Stomach (tissue), 9 donors: Measurements from ENCODE around the gene CD44. TPM values are rescaled to one million over a fixed set of nuclear protein-coding genes. Genes with fewer than 3 reads are reported as not detected.

Experiments
- DNase-seq, 2 donors: peaks; one replicate each; pipeline versions ENCODE4 v3.0.0 to v3.0.0-alpha.2; 2013 to 2019
- H3K27ac ChIP-seq, 5 donors: fragments of 200-600 bp in 4 of 5; sonication (generic) in 4 of 5; one replicate each; pipeline ENCODE4 v1.5.1; 2013 to 2019; ENCODE audit warnings: mild to moderate bottlenecking in 1 of 5, moderate library complexity in 1 of 5
- H3K27me3 ChIP-seq, 3 donors: fragments of 200-600 bp; sonication (generic); one replicate each; pipeline ENCODE4 v1.5.1; 2017 to 2019; ENCODE audit warnings: mixed run types in 1 of 3
- H3K36me3 ChIP-seq, 4 donors: fragments of 200-600 bp; sonication (generic); 1 replicate in 3 of 4; 2 replicates in 1 of 4; pipeline ENCODE4 v1.5.1; 2016 to 2019
- H3K4me1 ChIP-seq, 4 donors: fragments of 200-600 bp; sonication (generic); one replicate each; pipeline ENCODE4 v1.5.1; 2016 to 2019
- H3K4me3 ChIP-seq, 4 donors: fragments of 200-600 bp; sonication (generic) in 3 of 4; one replicate each; pipeline ENCODE4 v1.5.1; 2016 to 2019; ENCODE audit warnings: mild to moderate bottlenecking in 1 of 4
- H3K9me3 ChIP-seq, 4 donors: fragments of 200-600 bp; sonication (generic); one replicate each; pipeline ENCODE4 v1.5.1; 2016 to 2019
- EP300 ChIP-seq: sonication (generic); formaldehyde crosslinking; IDR thresholded peaks from one replicate; pipeline ENCODE4 v1.6.1; 2017; ENCODE audit warnings: antibody characterized with exemption
- POLR2A ChIP-seq, 4 donors: fragments of 450-650 bp; IDR thresholded peaks; one replicate each; pipeline ENCODE4 v1.6.1; 2016; ENCODE audit warnings: antibody characterized with exemption in 4 of 4, control low read depth in 2 of 4, mild to moderate bottlenecking in 1 of 4, moderate library complexity in 1 of 4
- POLR2AphosphoS5 ChIP-seq, 3 donors: sonication (generic); formaldehyde crosslinking; IDR thresholded peaks; one replicate each; pipeline ENCODE4 v1.6.1; 2016; ENCODE audit warnings: antibody characterized with exemption in 3 of 3
- WGBS, 5 donors: extraction: QIAGEN DNeasy Blood & Tissue Kit in 3 of 5; methylation state at CpG; one replicate each; pipeline versions ENCODE4 v1.1.5 to v1.1.7; 2013 to 2018; 5-methylcytosine and 5-hydroxymethylcytosine counted together
- intact Hi-C: fragments of 100-400 bp; cut with DNase I; formaldehyde crosslinking; loops from one replicate; pipeline ENCODE4 v1.15.1; 2023; ENCODE audit warnings: low total_unique reads
- polyA plus RNA-seq, 3 donors: library from polyadenylated mRNA; stranded (reverse); fragments of 200-250 nt; gene quantifications; one replicate each; pipeline ENCODE4 v1.2.3, GENCODE V29; 2013
- total RNA-seq, 5 donors: library from RNA; depleted of rRNA; stranded (reverse); fragments of >200 nt; gene quantifications; one replicate each; pipeline versions ENCODE4 v1.1.0 to v1.2.3, GENCODE V29; 2014 to 2016
- TF ChIP-seq, protein P1 (sequence below), 7 experiments: fragments of 450-650 bp in 4 of 7; fragments of 200-600 bp in 3 of 7; sonication (generic) in 3 of 7; IDR thresholded peaks; one replicate each; pipeline ENCODE4 v1.5.1; 2016 to 2019; ENCODE audit warnings: antibody characterized with exemption in 7 of 7, control low read depth in 2 of 7, mild to moderate bottlenecking in 1 of 7
- donor health status: healthy with polysubstance abuse.
- donor health status: Bipolar disorder and iron deficiency.
- donor health status: healthy.

Gene CD44
- total and polyA plus RNA-seq, 8 donors, result 47.5 to 229 (median 102) TPM

DNA sequence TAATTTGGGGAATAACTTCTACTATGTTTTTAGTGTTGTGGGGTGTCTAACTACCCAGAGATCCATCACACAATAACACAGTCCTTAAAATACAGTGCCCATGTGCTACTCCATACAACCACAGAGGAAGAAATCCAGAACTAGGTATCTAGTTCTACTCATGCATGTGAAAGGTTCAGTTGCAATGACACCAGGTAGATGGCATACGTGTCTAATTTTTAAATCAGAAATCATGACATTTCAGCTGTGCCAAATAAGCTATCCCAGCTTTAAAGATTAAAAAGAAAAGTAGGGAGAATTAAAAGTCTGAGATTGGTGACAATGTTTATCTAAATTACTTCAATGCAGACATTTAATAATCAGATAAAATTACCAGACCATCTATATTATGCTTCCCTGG is 122.2 kb downstream of the CD44 start:
- no peaks in the 10 kb centered on the region for H3K9me3 ChIP-seq
- peaks cover 0 to 13% (median 0%) of the 10 kb centered on the region in 4 donors for H3K4me1 ChIP-seq
- intact Hi-C loops, result no loop called here
- TF ChIP-seq EP300 (no peak), POLR2AphosphoS5 (IDR thresholded peaks at IDR 0.05) (no peak), POLR2A (IDR thresholded peaks at IDR 0.05) (no peak)
- TF ChIP-seq, protein P1, sequence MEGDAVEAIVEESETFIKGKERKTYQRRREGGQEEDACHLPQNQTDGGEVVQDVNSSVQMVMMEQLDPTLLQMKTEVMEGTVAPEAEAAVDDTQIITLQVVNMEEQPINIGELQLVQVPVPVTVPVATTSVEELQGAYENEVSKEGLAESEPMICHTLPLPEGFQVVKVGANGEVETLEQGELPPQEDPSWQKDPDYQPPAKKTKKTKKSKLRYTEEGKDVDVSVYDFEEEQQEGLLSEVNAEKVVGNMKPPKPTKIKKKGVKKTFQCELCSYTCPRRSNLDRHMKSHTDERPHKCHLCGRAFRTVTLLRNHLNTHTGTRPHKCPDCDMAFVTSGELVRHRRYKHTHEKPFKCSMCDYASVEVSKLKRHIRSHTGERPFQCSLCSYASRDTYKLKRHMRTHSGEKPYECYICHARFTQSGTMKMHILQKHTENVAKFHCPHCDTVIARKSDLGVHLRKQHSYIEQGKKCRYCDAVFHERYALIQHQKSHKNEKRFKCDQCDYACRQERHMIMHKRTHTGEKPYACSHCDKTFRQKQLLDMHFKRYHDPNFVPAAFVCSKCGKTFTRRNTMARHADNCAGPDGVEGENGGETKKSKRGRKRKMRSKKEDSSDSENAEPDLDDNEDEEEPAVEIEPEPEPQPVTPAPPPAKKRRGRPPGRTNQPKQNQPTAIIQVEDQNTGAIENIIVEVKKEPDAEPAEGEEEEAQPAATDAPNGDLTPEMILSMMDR (IDR thresholded peaks at IDR 0.05), result no peak
- H3K27ac ChIP-seq, result peak overlapping the region in 2 of 5 donors; percentile 47 to 49
- no peaks in the 10 kb centered on the region for H3K36me3 ChIP-seq
- DNase-seq, result no peak
- WGBS, 5 donors, result 67 to 90% (median 71%) methylated on average over 1 of the region's 1 CpG
- no peaks in the 10 kb centered on the region for H3K27me3 ChIP-seq
- no peak overlapping the region for H3K4me3 ChIP-seq

- Histone ChIP-seq H3K36me3 (no peaks in the 10 kb centered on the region), H3K4me1 (peaks cover 0 to 14% (median 0%) of the 10 kb centered on the region in 4 donors), H3K27ac (no peak overlapping the region), H3K9me3 (no peaks in the 10 kb centered on the region), H3K27me3 (no peaks in the 10 kb centered on the region), H3K4me3 (no peak overlapping the region)
- no peak for TF ChIP-seq EP300
- TF ChIP-seq, protein P1 (IDR thresholded peaks at IDR 0.05), result no peak
- no peak for TF ChIP-seq POLR2A (IDR thresholded peaks at IDR 0.05)
- no peak for TF ChIP-seq POLR2AphosphoS5 (IDR thresholded peaks at IDR 0.05)
- 81 to 92% (median 87%) methylated on average over 3 of the region's 3 CpGs for WGBS, 5 donors
- intact Hi-C loops, result no loop called here
- no peak for DNase-seq
Measured at GRCh38 chr11:35262056-35262455, 123.1 kb downstream of the CD44 start.

DNA sequence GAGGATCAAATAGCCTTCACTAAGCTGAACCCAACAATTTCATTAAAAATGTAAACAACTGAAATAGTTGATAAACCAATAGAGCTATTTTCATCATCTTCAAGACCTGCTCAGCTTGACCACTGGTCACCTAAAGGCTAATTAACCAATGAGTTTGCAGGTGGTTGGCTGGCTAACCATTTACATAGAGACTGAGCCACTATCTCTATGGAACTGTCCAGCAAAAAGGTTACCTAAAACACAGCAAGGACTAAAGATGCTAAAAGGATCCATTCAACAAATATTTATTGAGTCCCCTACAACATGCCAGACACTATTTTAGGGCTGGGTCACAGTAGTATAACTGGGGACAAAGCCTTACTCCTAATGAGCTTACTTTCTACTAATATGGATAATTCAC is 123.8 kb downstream of the CD44 start:
- no peaks in the 10 kb centered on the region for H3K9me3 ChIP-seq
- TF ChIP-seq POLR2A (IDR thresholded peaks at IDR 0.05) (no peak), POLR2AphosphoS5 (IDR thresholded peaks at IDR 0.05) (no peak), EP300 (no peak)
- TF ChIP-seq, protein P1 (IDR thresholded peaks at IDR 0.05), result no peak
- H3K36me3 ChIP-seq, result no peaks in the 10 kb centered on the region
- intact Hi-C loops, result no loop called here
- H3K27ac ChIP-seq, result no peak overlapping the region
- no peaks in the 10 kb centered on the region for H3K27me3 ChIP-seq
- peaks cover 0 to 18% (median 0%) of the 10 kb centered on the region in 4 donors for H3K4me1 ChIP-seq
- no peak for DNase-seq
- no peak overlapping the region for H3K4me3 ChIP-seq

DNA sequence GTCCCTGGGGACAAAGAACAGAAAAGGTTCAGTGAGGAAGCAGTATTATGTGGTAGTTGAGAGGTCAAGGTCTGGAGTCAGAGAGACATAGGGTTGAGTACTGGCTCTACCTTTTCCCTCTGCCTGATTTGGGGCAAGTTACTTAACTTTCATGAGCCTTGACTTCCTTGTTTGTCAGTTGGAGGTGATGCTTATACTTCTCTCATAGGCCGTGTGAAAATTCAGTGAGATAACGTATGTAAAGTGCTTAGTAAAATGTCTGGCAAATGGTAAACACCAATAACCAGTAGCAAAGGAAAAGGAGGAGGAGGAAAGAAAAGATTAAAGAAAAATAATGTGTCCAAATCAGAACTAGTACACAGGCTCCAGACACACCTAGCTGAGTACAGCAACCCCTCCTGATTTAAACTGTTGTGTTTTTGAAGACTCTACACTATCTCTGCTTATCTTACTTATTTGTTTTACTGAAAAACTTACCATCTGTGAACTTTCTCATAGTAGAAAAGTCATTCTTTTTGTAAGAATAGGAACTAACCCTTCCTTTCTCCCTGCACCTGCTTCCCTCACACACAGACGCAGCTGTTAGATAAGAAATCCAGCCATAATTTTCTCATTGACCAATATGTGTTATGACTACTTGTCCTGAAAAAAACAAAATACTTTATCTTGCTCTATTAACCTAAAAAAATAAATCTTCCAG is 126.9 kb downstream of the CD44 start:
- Histone ChIP-seq H3K27ac (peak overlapping the region in 1 of 5 donors; percentile 10), H3K9me3 (no peaks in the 10 kb centered on the region), H3K36me3 (no peaks in the 10 kb centered on the region), H3K27me3 (no peaks in the 10 kb centered on the region), H3K4me3 (no peak overlapping the region), H3K4me1 (peaks cover 0 to 11% (median 0%) of the 10 kb centered on the region in 4 donors)
- TF ChIP-seq POLR2AphosphoS5 (IDR thresholded peaks at IDR 0.05), result no peak
- no peak for TF ChIP-seq EP300
- TF ChIP-seq, protein P1 (IDR thresholded peaks at IDR 0.05), result no peak
- no peak for TF ChIP-seq POLR2A (IDR thresholded peaks at IDR 0.05)
- peak in 1 of 2 donors; percentile 36 for DNase-seq
- 59 to 76% (median 64%) methylated on average over 3 of the region's 3 CpGs for WGBS, 5 donors
- intact Hi-C loops, result no loop called here
